NCI-H2196 (cell line): ENCODE measurements around the gene DCAF4L1.

Experiments
- DNase-seq: peaks from one replicate; lab custom pipeline; 2025; ENCODE audit not compliant: unreplicated experiment; lab: John Stamatoyannopoulos, UW

DCAF4L1 gene

DNA sequence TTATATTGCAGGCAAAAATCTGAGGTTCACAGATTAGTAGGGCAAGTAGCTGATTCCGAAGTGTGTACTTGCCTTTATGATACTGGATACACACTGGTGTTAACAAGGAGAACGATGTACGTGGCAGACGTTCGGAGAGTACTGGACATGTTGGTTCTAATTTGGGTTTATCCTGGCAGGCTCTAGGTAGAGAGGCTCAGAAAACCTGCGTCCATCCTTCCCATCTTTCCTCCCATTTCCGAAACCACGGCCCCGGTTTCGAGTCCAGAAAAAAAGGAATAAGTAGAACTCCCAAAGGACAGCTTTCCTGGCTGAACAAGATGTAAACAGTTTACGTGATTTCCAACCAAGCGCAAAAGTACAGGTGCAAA lies 8.4 kb downstream of the DCAF4L1 start:
- no peak for DNase-seq

DNA sequence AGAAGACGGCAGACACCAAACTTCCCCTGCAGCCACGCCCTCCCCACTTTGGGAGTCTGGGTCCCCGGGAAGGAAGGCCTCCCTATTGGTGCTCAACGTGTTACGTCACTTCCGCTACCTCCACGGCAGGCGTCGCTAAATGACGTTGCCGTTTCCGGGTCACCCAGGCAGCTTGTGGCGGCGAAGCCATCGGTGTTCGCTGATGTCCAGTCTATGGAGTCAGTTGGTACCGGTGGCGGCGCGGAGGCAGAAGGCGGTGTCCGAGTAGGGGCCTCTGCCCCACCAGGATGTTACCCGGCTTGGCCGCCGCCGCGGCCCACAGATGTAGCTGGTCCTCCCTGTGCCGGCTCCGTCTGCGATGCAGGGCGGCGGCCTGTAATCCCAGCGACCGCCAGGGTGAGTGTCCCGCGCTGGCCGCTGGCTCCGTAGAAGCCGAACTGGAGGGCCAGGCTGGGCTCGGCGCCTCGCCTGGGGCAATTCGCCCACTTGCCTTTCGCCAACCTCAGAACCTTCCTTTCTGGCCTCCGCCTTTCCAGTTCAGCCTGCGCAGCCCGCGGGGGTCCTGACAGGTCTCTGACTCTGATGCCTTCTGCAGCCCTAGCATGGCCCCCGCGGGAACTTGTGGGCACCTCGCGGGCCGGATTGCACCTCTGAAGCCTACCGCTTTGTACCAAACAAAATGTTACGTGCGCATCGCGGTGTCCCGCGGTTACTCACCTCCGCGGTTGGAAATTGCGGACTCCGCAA lies 9.0 kb downstream of the DCAF4L1 start, which contains the start of gene SLC30A9:
Gene SLC30A9, plus strand, starts transcription at position 166 of the 747 bp plus-strand sequence. Its CDS starts 122 bp downstream, at position 288.
- DNase-seq: peak; percentile 95

DNA sequence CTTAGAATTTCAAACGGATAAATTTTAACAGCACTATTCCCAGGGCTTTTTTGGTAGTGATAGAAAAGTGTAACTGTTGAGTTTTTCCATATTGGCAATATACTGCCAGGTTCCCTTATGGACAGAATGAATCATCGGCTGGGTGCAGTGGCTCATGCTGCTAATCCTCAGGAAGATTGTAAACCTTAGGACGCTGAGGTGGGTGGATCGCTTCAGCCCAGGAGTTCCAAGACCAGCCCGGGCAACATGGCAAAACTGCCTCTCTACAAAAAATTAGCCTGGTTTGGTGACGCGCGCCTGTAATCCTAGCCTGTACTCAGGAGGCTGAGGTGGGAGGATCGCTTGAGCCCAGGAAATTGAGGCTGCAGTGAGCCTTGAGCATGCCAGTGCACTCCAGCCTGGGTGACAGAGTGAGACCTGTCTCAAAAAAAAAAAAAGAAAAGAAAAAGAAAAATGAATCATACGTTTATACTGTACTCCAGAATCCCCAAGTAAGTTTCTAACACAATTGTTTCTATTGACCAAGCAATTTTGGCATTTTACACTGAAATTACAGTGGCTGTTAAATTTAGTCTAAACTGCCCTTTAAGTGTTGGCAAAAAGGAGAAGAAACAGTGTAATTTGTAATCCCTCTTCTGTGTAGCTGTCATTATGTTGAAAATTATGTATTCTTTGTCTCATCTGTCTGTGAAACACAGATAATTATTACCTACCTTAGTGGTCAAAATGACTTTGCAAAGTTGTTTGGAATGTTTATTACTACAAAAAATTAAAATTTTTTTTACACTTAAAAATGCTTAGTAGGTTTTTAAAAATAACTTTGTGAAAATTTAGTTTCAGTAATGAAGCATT lies 10.6 kb downstream of the DCAF4L1 start:
- no peak for DNase-seq

DNA sequence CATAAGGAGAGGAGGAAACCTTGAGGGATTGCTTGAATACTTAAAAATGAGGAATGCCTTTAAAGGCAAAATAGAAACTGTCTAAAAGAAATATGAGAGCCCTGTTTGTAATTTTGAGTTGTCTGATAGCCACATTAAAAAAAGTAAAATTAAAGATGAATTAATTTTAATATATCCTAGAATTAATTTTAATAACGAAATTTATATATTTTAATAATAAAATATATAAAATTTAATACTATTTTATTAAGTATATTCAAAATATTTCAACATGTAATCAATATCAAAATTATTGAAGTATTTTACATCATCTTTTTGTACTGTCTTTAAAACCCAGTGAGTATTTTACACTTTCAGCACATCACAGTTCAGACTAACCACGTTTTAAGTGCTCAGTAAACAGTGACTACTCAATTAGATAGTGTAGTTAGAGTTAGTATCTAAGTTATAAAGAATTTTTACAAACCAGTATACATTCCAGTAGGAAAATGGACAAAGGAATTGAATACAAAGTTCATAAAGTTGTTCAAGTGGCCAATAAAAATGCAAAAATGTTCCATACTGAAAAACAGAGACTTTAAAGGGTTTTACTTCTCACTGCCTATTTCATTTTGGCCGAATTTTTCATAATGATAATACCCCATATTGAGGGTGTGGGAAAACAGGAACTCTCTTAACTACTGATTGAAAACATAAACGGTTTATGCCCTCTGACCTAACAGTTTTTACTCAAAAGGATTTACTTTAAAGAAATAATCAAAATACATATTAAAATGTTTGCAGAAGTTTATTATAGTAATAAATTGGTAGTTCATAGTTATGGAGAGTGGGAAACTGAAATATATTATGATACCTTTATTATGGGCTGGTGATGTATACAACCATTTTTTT lies 11.7 kb downstream of the DCAF4L1 start:
- DNase-seq: no peak

DNA sequence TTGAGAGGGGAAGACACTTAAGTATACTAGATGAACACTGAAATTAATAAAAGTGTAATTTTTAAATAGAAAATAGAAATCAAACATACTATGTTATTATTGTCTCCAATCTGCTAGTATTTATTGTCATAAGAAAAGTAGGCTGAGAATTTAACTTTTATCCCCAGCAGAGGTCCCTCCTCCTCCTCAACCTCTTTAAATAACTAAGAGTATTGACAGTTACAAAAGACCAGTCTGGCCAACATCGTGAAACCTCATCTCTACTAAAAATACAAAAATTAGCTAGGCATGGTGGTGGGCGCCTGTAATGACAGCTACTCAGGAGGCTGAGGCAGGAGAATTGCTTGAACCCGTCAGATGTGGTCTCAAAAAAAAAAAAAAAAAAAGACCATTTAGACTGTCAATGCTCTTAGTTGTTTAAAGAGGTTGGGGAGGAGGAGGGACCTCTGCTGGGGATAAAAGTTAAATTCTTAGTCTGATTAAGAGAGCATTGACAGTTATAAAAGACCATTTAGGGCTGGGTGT lies 13.0 kb downstream of the DCAF4L1 start:
- DNase-seq: no peak

DNA sequence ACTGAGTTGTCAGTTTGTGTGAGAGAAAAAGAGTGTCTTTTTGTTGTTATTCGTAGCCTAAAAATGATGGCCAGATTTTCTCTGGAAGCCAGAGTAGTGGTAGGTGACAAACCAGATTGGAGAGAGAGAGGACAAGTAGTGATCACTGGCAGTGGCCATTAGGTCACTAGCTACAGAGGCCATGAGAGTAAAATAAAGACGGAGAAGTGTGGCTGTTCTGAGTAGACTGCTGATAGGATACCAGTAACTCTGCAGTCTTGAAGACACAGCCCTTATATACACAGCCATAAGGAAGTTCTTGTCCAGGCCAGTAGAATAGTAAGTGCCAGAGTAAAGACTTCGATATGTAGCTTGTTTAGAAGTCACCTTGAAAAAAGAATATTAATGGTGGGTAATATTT lies 16.5 kb downstream of the DCAF4L1 start:
- DNase-seq: no peak

DNA sequence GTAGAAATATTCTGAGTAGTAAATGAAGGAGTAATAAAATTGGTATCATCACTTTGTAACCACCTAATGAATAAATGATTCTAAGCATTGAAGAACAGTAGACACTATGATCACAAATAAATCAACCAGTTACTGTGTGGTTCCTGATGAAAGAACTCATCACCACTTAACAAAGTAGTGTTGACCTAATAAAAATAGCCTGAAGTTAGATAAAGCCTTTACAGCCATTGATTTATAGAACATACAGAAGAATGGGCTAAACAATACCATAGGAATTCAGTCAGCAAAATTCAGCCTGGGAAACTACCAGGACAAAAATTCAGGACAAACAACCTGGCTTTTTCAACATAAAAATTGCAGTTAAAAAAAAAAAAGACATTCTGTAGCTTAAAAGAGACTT lies 17.8 kb downstream of the DCAF4L1 start:
- DNase-seq: no peak

DNA sequence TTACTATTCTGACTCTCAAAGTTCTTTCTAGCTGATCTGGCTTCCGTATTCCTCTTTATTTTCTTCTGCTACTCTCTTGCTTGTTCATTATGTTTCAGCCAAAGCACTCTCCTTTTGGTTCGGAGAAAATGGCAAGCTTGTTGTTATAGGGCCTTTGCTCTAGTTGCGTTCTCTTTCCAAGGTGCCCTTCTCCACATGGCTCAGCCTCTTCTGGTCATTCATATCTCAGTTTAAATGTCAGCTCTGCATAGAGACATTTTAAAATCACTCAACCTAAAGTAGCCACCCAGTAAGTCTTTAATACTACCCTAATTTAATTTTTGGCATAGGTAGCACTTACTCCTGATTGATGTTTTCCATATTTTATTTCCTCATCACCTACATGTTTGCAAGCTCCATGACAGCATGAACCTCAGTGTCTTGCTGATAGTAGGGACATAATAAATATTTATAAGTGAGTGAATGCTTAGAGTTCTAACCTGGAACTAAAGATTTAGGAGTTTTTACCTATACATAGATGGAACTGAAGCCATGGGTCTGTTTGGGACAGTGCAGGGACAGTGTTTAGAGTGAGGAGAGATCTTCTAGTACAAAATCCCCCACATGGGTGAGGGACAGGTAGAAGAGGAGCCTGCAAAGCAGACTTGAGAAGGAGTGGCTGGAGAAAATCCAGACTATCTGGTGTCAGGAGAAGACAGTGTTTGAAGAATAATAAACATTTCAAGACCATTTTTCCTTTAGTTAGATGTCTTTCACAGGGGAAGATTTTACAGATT lies 26.6 kb downstream of the DCAF4L1 start:
- DNase-seq: no peak

DNA sequence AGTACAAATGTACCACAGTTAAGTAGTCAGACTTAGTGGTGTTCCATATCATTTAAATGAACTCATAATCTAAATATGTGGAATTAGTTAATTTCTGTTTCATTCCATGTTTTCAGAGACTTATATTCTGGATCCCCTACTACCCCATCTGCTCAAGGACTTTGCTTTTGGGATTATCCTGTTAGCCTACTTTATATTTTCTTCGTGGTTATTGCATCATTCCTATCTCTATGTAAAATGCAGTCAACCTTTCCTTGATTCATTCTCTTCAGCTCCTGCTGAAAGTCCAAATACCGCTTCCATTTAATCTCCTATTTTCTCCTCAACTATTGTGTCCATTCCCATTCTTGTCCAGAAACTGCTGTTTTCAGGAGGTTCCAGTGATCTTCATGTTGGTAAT lies 33.9 kb downstream of the DCAF4L1 start:
- DNase-seq: no peak

DNA sequence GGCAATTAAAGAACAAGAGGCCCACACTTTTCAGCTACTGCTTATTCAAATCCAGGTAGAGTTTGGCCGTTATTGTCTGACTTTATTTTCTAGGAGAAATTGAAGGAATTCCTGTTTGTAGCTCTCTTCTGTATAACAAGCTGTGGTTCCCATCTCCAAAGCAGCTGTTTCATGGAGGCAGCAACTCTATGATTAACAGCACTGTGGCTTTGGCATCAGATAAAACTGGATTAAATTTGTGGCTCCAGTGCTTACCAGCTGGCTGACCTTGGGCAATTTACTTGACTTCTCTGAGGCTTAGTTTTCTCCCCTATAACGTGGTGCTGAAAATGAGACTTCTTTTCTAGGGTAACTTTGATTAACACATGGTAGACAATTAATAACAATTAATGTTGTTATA lies 36.9 kb downstream of the DCAF4L1 start:
- DNase-seq: no peak
